ENCODE data around the gene MAP3K8. TPM values are rescaled to one million over a fixed set of nuclear protein-coding genes. Genes with fewer than 3 reads are reported as not detected.

MAP3K8 gene
- total RNA-seq, 2 donors from 2014 or later = 9.9 to 11.2 TPM

DNA sequence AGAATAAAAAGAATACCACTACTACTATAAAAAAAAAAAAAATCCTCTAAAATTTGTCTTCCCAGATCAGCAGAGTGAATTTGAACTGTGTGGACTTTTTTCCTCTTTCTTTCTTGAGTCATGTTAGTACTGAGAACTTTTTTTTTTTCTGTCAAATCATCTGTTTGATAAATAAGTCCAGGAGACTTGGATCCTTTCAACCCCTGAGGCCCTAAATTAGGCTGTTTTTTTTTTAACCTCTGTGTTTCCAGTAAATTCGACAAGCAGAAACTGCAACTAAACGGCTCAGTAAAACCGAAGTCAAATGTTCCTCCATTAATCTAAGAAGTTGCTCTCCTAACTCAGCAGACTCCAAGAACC is 2.7 kb downstream of the MAP3K8 start:
- ATAC-seq (no peak), DNase-seq (no peak)
- Histone ChIP-seq H3K27ac (peak overlapping the region in 1 of 4 donors; percentile 33), H3K4me3 (no peak overlapping the region), H3K4me1 (peaks cover 15% of the 10 kb centered on the region), H3K9me3 (no peaks in the 10 kb centered on the region), H3K36me3 (replicated peaks in 1 of 2; ENCODE audit: insufficient read depth in 1 of 2, low read depth in 2 of 2) (peaks cover 0 to under 1% of the 10 kb centered on the region in 2 donors), H3K27me3 (no peaks in the 10 kb centered on the region)
- TF ChIP-seq CTCF (IDR thresholded peaks at IDR 0.05) (no peak), POLR2A (IDR thresholded peaks at IDR 0.05) (no peak)
- intact Hi-C loops (cut with DNase I) = no loop called here
- 41 to 49% methylated on average over 3 of the region's 3 CpGs for WGBS, 2 donors

DNA sequence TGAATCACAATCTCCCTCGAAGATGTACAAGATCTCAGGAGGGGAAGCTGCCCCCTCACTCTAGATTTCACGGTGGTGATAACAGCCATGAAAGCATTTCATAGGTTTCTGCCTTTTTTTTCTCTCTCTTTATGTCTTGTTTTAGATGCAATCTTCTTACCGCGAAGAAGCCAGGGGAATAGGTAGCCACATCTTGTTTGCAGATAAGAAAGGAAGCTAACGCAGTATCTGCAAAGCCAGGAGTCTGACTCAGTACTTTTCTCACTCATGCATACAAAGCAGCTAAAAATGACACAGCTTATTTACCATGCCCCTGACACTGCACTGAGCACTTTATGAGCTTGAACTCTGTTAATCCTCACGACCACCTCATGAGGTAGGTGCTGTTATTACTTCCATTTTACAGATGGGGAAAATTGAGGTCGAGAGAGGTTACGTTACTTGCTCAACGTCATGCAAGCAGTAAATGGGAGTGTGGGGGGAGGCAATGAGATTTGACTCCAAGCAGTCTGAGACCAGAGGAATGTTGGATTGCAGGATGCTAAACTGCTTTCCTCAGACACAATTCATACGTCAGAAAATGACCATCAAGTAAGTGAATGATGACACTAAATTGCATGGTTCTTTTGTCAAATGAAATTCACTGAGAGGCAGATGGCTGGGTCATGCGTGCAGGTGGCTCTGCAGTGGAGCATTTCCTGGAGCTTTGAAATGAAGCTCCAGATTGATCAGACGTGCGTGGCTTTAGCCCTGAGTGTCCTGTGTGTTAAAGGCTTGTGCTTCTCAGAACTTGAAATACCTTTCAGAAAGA is 3.3 kb downstream of the MAP3K8 start:
- DNase-seq (no peak), ATAC-seq (no peak)
- 53 to 61% methylated on average over 13 of the region's 13 CpGs for WGBS, 2 donors
- no peak overlapping the region for H3K4me3 ChIP-seq
- intact Hi-C loops (cut with DNase I) = no loop called here
- no peak for TF ChIP-seq CTCF (IDR thresholded peaks at IDR 0.05)
- TF ChIP-seq POLR2A (IDR thresholded peaks at IDR 0.05) = no peak
- H3K27ac ChIP-seq = peak overlapping the region in 2 of 4 donors; percentile 10 to 33
- H3K36me3 ChIP-seq (replicated peaks in 1 of 2; ENCODE audit: insufficient read depth in 1 of 2, low read depth in 2 of 2) = peaks cover 0 to 3% of the 10 kb centered on the region in 2 donors
- H3K9me3 ChIP-seq = no peaks in the 10 kb centered on the region
- peaks cover 15% of the 10 kb centered on the region for H3K4me1 ChIP-seq
- H3K27me3 ChIP-seq = no peaks in the 10 kb centered on the region

DNA sequence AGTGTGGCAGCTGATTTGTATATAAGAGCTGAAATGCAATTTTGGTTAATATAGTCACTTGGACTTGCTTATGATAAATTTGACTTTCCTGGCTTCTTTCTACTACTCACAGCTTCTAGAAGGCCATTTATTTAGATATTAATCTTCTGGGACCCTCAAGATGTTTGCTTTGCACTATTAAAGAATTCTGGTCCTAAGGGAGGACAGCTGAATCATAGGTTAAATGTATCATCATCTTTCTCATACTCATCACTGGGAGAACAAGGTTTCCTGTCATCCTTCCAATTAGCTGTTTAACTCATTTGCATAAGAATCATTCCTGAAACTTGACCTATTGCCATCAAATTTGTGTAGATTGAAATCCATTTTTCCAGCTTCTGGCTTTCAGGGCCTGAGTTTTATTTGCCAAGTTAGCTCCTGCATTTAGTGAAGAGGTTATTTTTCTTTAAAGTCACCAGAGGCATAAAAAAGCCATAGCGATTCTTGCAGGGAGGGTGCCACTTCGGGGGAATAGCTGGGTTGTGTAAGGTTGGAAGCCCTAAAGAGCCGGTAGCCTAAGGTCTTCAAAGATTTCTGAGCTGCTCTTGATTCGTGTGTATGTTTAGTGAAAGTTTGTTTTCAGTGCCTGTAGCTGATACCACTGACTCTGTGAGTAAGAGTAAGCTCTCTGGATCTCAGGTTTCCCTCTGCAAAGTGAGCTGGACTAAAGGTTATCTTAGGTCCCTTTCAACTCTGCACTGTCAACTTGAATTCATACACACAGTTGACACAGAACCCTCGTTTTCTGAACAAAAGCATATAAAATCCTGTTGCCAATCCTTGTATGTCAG is 4.3 kb downstream of the MAP3K8 start:
- H3K4me1 ChIP-seq = peaks cover 15% of the 10 kb centered on the region
- no peak overlapping the region for H3K4me3 ChIP-seq
- WGBS, 2 donors = 22 to 28% methylated on average over 5 of the region's 5 CpGs
- H3K9me3 ChIP-seq = no peaks in the 10 kb centered on the region
- no peak for TF ChIP-seq POLR2A (IDR thresholded peaks at IDR 0.05)
- no peak for TF ChIP-seq CTCF (IDR thresholded peaks at IDR 0.05)
- H3K36me3 ChIP-seq (replicated peaks in 1 of 2; ENCODE audit: insufficient read depth in 1 of 2, low read depth in 2 of 2) = peaks cover 0 to 3% of the 10 kb centered on the region in 2 donors
- peak overlapping the region in 1 of 4 donors; percentile 25 for H3K27ac ChIP-seq
- intact Hi-C loops (cut with DNase I) = no loop called here
- no peak for DNase-seq
- no peak for ATAC-seq
- no peaks in the 10 kb centered on the region for H3K27me3 ChIP-seq

DNA sequence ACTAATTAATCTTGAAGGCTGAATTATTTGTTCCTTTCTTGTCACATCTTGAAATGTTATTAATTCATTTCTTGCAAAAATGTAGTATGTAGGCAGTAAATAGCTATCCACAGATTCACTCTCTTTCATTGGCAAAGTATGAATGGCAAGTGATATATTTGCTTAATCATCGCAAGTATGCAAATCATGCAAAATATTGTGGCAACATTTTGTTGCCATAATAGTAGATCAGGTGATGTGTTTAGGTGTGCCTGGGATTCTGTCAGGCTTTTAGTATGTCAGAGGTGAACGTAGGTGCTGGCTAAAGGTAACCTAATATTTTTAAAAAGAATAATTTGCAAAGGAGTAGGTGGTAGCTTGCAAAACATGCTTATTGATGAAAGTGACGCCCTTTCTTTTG is 5.9 kb downstream of the MAP3K8 start:
- Histone ChIP-seq H3K9me3 (no peaks in the 10 kb centered on the region), H3K4me3 (no peak overlapping the region), H3K27me3 (no peaks in the 10 kb centered on the region), H3K36me3 (replicated peaks in 1 of 2; ENCODE audit: insufficient read depth in 1 of 2, low read depth in 2 of 2) (peaks cover 0 to 3% of the 10 kb centered on the region in 2 donors), H3K27ac (no peak overlapping the region), H3K4me1 (peaks cover 15% of the 10 kb centered on the region)
- intact Hi-C loops (cut with DNase I) = no loop called here
- DNase-seq (no peak), ATAC-seq (no peak)
- TF ChIP-seq CTCF (IDR thresholded peaks at IDR 0.05) (no peak), POLR2A (IDR thresholded peaks at IDR 0.05) (no peak)
- 91 to 92% methylated on average over 3 of the region's 3 CpGs for WGBS, 2 donors
